BE2C (cell line): ENCODE data around the gene TXNRD2.

Source experiments
- DNase-seq: peaks from one replicate; pipeline ENCODE4 v3.0.0-alpha.2; 2020
- H3K27me3 ChIP-seq: fragments of 250-450 bp; sonication (Bioruptor Pico); 2 replicates; pipeline ENCODE4 v1.5.1; 2020; ENCODE audit warnings: mild to moderate bottlenecking
- H3K36me3 ChIP-seq: fragments of 250-450 bp; sonication (Bioruptor Pico); 2 replicates; pipeline ENCODE4 v1.5.1; 2020; ENCODE audit warnings: mild to moderate bottlenecking
- H3K4me1 ChIP-seq: fragments of 250-450 bp; sonication (Bioruptor Pico); 2 replicates; pipeline ENCODE4 v1.5.1; 2020
- H3K4me3 ChIP-seq: 2 replicates; pipeline ENCODE4 v1.5.1; 2011; ENCODE audit warnings: low read depth, low read length
- H3K9me3 ChIP-seq: fragments of 250-450 bp; sonication (Bioruptor Pico); 2 replicates; pipeline ENCODE4 v1.5.1; 2020
- TF ChIP-seq, protein P1 (sequence below): IDR thresholded peaks from 2 replicates; pipeline ENCODE4 v1.5.1; 2012; ENCODE audit warnings: mild to moderate bottlenecking, low read depth, low read length

Gene TXNRD2

GRCh38 chr22:19969141-19969928 lies 27.7 kb upstream of the TXNRD2 start:
- Histone ChIP-seq H3K27me3 (no peaks in the 10 kb centered on the region), H3K9me3 (no peaks in the 10 kb centered on the region), H3K36me3 (peaks cover 69% of the 10 kb centered on the region), H3K4me3 (no peak overlapping the region), H3K4me1 (peaks cover 19% of the 10 kb centered on the region)
- DNase-seq = no peak
- TF ChIP-seq, protein P1, sequence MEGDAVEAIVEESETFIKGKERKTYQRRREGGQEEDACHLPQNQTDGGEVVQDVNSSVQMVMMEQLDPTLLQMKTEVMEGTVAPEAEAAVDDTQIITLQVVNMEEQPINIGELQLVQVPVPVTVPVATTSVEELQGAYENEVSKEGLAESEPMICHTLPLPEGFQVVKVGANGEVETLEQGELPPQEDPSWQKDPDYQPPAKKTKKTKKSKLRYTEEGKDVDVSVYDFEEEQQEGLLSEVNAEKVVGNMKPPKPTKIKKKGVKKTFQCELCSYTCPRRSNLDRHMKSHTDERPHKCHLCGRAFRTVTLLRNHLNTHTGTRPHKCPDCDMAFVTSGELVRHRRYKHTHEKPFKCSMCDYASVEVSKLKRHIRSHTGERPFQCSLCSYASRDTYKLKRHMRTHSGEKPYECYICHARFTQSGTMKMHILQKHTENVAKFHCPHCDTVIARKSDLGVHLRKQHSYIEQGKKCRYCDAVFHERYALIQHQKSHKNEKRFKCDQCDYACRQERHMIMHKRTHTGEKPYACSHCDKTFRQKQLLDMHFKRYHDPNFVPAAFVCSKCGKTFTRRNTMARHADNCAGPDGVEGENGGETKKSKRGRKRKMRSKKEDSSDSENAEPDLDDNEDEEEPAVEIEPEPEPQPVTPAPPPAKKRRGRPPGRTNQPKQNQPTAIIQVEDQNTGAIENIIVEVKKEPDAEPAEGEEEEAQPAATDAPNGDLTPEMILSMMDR = no peak

DNA sequence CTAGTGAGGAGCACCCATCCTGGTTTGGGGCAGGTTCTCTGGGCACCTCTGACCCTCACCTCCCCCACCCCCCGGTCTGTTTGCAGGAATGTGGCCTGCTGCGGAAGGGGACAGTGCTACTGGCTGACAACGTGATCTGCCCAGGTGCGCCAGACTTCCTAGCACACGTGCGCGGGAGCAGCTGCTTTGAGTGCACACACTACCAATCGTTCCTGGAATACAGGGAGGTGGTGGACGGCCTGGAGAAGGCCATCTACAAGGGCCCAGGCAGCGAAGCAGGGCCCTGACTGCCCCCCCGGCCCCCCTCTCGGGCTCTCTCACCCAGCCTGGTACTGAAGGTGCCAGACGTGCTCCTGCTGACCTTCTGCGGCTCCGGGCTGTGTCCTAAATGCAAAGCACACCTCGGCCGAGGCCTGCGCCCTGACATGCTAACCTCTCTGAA lies 26.9 kb upstream of the TXNRD2 start:
- DNase-seq = no peak
- Histone ChIP-seq H3K9me3 (no peaks in the 10 kb centered on the region), H3K4me1 (peaks cover 15% of the 10 kb centered on the region), H3K4me3 (no peak overlapping the region), H3K27me3 (no peaks in the 10 kb centered on the region), H3K36me3 (peaks cover 69% of the 10 kb centered on the region)
- TF ChIP-seq, protein P1 = no peak

GRCh38 chr22:19967850-19968449 lies 26.3 kb upstream of the TXNRD2 start:
- TF ChIP-seq, protein P1 = no peak
- Histone ChIP-seq H3K4me1 (peaks cover 20% of the 10 kb centered on the region), H3K27me3 (no peaks in the 10 kb centered on the region), H3K9me3 (no peaks in the 10 kb centered on the region), H3K36me3 (peaks cover 66% of the 10 kb centered on the region), H3K4me3 (no peak overlapping the region)
- no peak for DNase-seq

- Histone ChIP-seq H3K27me3 (no peaks in the 10 kb centered on the region), H3K4me3 (no peak overlapping the region), H3K4me1 (peaks cover 26% of the 10 kb centered on the region), H3K36me3 (peaks cover 58% of the 10 kb centered on the region), H3K9me3 (no peaks in the 10 kb centered on the region)
- TF ChIP-seq, protein P1 = no peak
- no peak for DNase-seq
These were observed 25.5 kb upstream of the TXNRD2 start for GRCh38 chr22:19966908-19967750.

- peak; percentile 68 for DNase-seq
- no peaks in the 10 kb centered on the region for H3K9me3 ChIP-seq
- H3K36me3 ChIP-seq = peaks cover 47% of the 10 kb centered on the region
- H3K4me3 ChIP-seq = no peak overlapping the region
- no peaks in the 10 kb centered on the region for H3K27me3 ChIP-seq
- peaks cover 26% of the 10 kb centered on the region for H3K4me1 ChIP-seq
- TF ChIP-seq, protein P1 = peak; percentile 72
These were observed 24.4 kb upstream of the TXNRD2 start for GRCh38 chr22:19965771-19966709.
